Measurements from ENCODE around the gene AUTS2.

AUTS2 gene

DNA sequence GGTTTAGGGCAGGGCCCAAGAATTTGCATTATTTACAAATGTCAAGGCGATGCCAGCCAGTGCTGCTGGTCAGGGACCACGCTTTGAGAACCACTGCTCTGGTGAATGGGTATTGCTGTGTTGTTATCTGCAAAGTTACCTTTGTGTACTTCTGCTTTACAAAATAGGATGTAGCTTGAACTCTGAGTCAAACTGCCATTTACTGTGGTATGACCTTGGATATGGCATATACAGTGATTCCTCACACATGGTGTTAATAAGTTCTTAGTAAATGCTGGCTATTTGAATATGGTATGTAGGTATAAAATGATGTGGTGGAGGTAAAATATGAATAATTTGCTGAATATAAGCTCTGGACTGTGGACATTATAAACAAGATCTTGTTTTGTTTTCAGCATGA lies 148.9 kb downstream of the AUTS2 start:
- no peak overlapping the region for H3K27ac ChIP-seq
- DNase-seq (ENCODE audit: low read depth, low spot score): no peak

DNA sequence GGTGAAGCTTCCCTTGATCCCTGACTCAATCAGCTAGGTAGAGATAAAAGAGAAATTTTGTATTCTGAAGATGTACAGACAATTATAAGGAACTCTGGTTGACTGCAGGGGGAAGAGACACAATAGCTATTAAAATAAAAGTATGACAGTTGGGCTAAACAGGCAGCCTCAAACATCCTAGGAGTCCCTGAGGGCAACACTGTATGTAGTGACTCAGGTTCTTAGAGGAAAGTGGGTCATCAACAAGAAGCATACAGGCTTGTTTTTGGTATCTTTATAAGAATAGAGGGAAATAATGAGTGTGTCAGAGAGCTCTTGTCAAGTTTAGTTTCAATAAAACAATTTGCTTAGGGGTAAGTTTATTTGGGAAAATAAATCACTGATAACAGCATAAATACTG lies 150.3 kb downstream of the AUTS2 start:
- H3K27ac ChIP-seq: no peak overlapping the region
- DNase-seq (ENCODE audit: low read depth, low spot score): no peak

GRCh38 chr7:69749372-69749979 lies 151.2 kb downstream of the AUTS2 start:
- no peak for DNase-seq (ENCODE audit: low read depth, low spot score)
- H3K27ac ChIP-seq: no peak overlapping the region

DNA sequence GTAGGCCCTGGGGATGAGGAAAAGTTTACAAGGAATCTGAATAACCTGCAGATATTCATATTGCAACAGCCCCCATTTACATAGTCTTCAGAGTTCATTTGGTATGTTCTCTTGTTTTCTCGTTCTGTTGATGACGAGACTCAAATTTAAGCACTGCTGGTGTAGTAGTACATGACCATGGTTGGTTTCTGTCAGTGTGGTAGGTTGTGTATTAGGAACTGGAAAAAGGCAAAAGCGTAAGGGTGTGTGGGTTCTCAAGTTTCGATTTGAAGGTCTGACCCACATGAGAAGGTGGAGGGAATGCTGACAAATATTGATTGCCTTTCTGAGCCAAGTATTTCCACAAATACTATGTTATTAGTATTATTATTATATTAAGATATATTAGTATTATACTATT lies 151.7 kb downstream of the AUTS2 start:
- no peak for DNase-seq (ENCODE audit: low read depth, low spot score)
- H3K27ac ChIP-seq: no peak overlapping the region

GRCh38 chr7:69751026-69751425 lies 152.8 kb downstream of the AUTS2 start:
- H3K27ac ChIP-seq: no peak overlapping the region
- no peak for DNase-seq (ENCODE audit: low read depth, low spot score)

DNA sequence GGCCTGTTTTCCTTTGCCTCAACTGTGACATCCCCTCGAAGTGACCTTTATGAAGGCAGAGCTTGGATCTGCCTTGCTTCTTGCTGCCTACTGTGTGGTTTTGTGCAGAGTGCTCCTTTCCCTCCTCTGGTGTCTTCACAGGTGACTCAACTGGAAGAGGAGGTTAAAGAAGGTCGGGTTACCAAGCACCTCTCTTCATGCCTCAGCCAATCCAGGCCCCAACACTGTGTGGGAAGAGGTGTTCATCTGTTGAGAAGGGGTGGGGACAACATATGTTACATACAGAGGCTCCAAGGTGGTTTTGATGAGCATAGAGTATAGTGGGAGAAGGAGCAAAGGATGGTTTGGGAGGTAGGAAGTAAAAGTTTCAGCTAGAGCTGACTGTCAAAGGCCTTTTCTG lies 155.7 kb downstream of the AUTS2 start:
- DNase-seq (ENCODE audit: low read depth, low spot score): no peak
- no peak overlapping the region for H3K27ac ChIP-seq

GRCh38 chr7:69754476-69754875 lies 156.2 kb downstream of the AUTS2 start:
- no peak for DNase-seq (ENCODE audit: low read depth, low spot score)
- no peak overlapping the region for H3K27ac ChIP-seq

DNA sequence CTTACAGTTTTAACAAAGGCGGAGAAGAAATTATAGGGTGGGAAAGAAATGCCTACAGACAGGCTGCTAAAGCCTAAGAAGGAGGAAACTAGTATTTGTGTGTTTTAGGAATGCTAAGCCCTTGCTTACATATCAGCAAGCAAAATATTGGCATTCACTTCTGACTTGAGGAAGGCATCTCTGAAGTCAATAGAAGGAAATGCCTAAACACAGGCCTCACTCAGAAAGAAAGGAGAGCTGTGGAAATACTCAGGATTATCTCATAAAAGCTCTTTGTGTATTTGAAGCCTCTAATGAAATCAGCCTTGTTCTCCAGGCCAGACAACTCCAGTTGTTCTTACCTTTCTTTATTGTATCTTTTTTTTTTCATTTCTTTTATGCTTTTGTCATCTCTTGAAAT lies 158.0 kb downstream of the AUTS2 start:
- no peak overlapping the region for H3K27ac ChIP-seq
- no peak for DNase-seq (ENCODE audit: low read depth, low spot score)

GRCh38 chr7:69757528-69757927 lies 159.3 kb downstream of the AUTS2 start:
- no peak for DNase-seq (ENCODE audit: low read depth, low spot score)
- H3K27ac ChIP-seq: no peak overlapping the region

- DNase-seq (ENCODE audit: low read depth, low spot score): no peak
- H3K27ac ChIP-seq: no peak overlapping the region
Measured at GRCh38 chr7:69757981-69758430, 159.7 kb downstream of the AUTS2 start.

DNA sequence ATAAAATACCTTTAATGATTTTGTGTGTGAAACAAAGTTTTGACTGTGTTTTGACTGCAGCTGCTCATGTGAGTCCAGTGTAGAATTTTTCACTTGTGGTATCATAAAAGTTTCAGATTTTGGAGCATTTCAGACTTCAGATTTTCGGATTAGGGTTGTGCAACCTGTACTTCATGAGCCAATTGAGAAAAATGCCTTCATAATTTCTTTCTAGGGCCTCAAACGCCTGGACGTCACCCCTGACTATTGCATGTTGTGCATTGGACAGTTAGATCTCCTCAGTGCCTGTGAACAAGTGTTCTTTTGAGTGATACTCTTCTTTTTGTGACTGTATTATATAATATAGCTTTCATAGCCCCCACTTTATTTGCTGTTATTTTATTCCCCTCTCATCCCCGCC lies 161.1 kb downstream of the AUTS2 start:
- no peak overlapping the region for H3K27ac ChIP-seq
- no peak for DNase-seq (ENCODE audit: low read depth, low spot score)

DNA sequence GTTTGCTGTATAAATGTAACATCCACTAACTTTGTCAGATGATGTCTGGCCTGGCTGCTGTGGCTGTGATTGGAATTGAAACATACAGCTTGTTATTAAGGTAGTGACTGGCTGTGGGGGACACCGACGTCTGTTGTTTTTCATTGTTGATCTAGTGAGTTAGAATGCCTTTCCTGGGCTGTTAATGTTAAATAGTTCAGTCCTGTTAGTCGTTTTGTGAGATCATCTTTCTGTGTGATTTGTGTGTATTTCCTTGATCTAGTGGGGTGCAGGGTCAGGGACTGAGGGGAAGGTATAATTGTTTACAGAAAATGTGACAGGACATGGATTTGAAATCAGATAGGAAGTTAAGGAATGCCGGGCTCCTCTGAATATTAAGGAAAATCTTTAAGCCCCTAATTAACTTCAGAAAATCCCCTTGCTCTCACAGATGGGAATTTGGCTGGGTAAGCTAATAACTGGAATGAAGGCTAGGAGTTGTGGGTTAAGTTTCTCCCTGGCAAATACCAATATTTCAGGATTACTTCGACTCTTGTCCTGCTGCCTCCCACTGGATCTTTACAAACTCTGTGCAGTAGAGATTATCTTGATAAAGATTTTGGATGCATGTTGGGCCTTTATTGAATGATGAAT lies 163.1 kb downstream of the AUTS2 start:
- DNase-seq (ENCODE audit: low read depth, low spot score): no peak
- no peak overlapping the region for H3K27ac ChIP-seq

DNA sequence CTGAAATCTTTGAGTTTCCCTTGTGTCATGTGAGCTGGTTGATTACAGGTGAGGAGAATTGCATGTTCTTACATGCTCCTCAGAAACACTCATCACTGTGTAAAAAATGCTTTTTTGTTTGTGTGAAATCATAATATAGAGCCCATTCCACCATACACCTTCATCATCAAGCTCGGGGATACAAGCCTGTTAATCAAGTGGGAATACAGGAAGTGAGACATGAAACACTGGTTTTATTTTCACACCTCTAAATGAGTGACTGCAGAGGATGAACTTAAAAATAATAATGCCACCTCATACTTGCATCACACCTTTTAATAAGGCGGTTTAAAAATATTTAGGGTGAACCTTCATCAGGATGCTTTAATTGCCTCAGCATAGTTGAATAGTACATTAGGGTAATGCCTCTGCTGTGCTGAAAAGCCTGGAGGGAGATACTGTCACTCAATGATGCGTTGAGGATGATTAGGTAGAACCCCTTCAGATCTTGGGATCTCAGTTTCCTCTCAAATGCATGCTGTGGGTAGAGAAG lies 164.6 kb downstream of the AUTS2 start:
- peak overlapping the region; percentile 53 for H3K27ac ChIP-seq
- DNase-seq (ENCODE audit: low read depth, low spot score): peak; percentile 73

DNA sequence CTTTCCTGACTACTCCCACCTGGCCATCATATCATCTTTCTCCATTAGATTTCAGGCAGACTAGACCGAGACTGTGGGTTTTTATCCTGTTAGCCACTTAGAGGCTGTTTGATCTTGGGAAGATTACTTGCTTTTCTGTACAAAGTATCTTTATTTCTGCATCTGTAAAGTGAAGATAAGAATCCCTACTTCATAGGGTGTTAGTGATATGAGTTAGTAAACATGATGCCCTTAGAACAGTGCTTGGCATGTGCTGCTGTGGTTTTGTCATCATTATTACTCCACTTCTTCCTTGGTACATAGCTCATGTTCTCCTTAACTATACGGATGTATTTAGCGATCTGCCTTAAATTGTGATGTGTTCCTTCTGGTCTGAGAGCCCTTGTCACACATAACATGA lies 165.2 kb downstream of the AUTS2 start:
- DNase-seq (ENCODE audit: low read depth, low spot score): no peak
- peak overlapping the region; percentile 53 for H3K27ac ChIP-seq

- no peak for DNase-seq (ENCODE audit: low read depth, low spot score)
- no peak overlapping the region for H3K27ac ChIP-seq
Measured at GRCh38 chr7:69764147-69764546, 165.9 kb downstream of the AUTS2 start.

- H3K27ac ChIP-seq: no peak overlapping the region
- no peak for DNase-seq (ENCODE audit: low read depth, low spot score)
Measured at GRCh38 chr7:69764681-69765080, 166.4 kb downstream of the AUTS2 start.

DNA sequence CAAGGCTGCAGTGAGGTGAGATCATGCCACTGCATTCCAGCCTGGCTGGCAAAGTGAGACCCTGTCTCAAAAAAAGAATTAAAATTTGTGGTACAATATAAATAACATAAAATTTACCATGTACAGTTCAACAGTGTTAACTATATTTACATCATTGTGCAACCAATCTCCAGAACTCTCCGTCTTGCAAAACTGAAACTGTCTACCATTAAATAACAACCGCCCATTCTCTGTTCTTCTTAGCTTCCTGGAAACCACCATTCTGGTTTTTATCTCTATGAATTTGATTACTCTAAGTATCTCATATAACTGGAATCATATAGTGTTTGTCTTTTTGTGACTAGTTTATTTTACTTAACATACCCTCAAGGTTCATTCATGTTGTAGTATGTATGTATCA lies 167.6 kb downstream of the AUTS2 start:
- no peak for DNase-seq (ENCODE audit: low read depth, low spot score)
- H3K27ac ChIP-seq: no peak overlapping the region

GRCh38 chr7:69768986-69769595 lies 170.8 kb downstream of the AUTS2 start:
- no peak overlapping the region for H3K27ac ChIP-seq
- no peak for DNase-seq (ENCODE audit: low read depth, low spot score)

GRCh38 chr7:69769826-69770225 lies 171.6 kb downstream of the AUTS2 start:
- DNase-seq (ENCODE audit: low read depth, low spot score): no peak
- H3K27ac ChIP-seq: no peak overlapping the region

DNA sequence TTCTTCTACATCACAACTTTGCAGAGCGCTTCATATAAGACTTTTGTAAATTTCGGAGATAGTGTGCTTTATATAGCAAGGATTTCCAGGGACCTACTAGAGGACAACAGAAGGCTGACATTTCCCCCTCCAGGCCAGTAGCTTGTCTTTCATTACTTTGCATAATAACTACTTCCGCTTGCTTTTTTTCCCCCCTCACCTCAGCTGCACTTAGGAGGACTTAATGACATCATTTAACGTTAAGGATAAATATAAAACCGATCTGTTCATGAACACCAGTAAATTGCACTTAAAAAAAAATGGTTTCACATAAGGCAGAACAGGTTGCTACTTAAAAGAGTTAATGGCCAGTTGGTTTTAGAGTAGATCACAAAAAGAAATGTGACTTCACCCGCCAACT lies 172.3 kb downstream of the AUTS2 start:
- H3K27ac ChIP-seq: no peak overlapping the region
- DNase-seq (ENCODE audit: low read depth, low spot score): no peak

GRCh38 chr7:69772718-69773436 lies 174.6 kb downstream of the AUTS2 start:
- H3K27ac ChIP-seq: no peak overlapping the region
- DNase-seq (ENCODE audit: low read depth, low spot score): no peak
